SK-N-SH (cell line): ENCODE data around the gene KRTAP10-1. TPM values are rescaled to one million over a fixed set of nuclear protein-coding genes. Genes with fewer than 3 reads are reported as not detected.

Source experiments
- CTCF ChIA-PET: fragments of 300-600, 350-600 bp; formaldehyde crosslinking; extraction: SDS; loops from one replicate; lab custom pipeline; 2021; lab: Yijun Ruan, JAX
- POLR2A ChIA-PET: fragments of 350-600 bp; sonication (Branson Sonifier 250); formaldehyde crosslinking; extraction: SDS; loops from one replicate; lab custom pipeline; 2020; ENCODE audit warnings: antibody characterized with exemption, inconsistent platforms; lab: Yijun Ruan, JAX
- DNase-seq: peaks from one replicate; pipeline ENCODE4 v3.0.0; 2012
- H2AFZ ChIP-seq: fragments of 200-600 bp; sonication (generic); 2 replicates; pipeline ENCODE4 v1.8.1; 2016; ENCODE audit warnings: antibody characterized with exemption, mild to moderate bottlenecking, low read depth
- H3F3A ChIP-seq: fragments of 200-600 bp; sonication (generic); replicated peaks from 2 replicates; pipeline ENCODE3; 2016; ENCODE audit warnings: antibody characterized with exemption, mild to moderate bottlenecking; ENCODE audit not compliant: insufficient read depth
- H3K27ac ChIP-seq, 2 experiments: fragments of 200-500 bp in 1 of 2; fragments of 200-600 bp in 1 of 2; sonication (Bioruptor generic) in 1 of 2; sonication (generic), shearing (Covaris generic) in 1 of 2; 2 replicates each; pipeline versions ENCODE4 v1.5.1 to v1.6.1; 2014 to 2016; ENCODE audit warnings: low read depth in 2 of 2, inconsistent platforms in 1 of 2, low read length in 1 of 2, mild to moderate bottlenecking in 1 of 2, mixed read lengths in 1 of 2
- H3K27me3 ChIP-seq: fragments of 200-600 bp; sonication (generic), shearing (Covaris generic); 2 replicates; pipeline ENCODE4 v1.6.1; 2016; ENCODE audit warnings: mixed run types; ENCODE audit not compliant: insufficient read depth
- H3K36me3 ChIP-seq, 2 experiments: fragments of 200-500 bp in 1 of 2; fragments of 200-600 bp in 1 of 2; sonication (Bioruptor generic) in 1 of 2; sonication (generic) in 1 of 2; replicated peaks in 1 of 2; 2 replicates each; pipeline versions ENCODE3 to v1.5.1; 2014 to 2016; ENCODE audit warnings: low read length in 1 of 2, mild to moderate bottlenecking in 1 of 2; ENCODE audit not compliant: insufficient read depth in 2 of 2, control insufficient read depth in 1 of 2
- H3K4me1 ChIP-seq, 2 experiments: fragments of 200-500 bp in 1 of 2; fragments of 200-600 bp in 1 of 2; sonication (Bioruptor generic) in 1 of 2; sonication (generic), shearing (Covaris generic) in 1 of 2; 2 replicates each; pipeline versions ENCODE4 v1.5.1 to v1.6.1; 2014 to 2016; ENCODE audit warnings: low read depth in 1 of 2, low read length in 1 of 2, mixed run types in 1 of 2; ENCODE audit not compliant: insufficient read depth in 2 of 2, control insufficient read depth in 1 of 2
- H3K4me2 ChIP-seq: fragments of 200-600 bp; sonication (generic), shearing (Covaris generic); 2 replicates; pipeline ENCODE4 v1.6.1; 2017; ENCODE audit warnings: mixed run types
- H3K4me3 ChIP-seq, 2 experiments: fragments of 200-500 bp in 1 of 2; fragments of 200-600 bp in 1 of 2; sonication (Bioruptor generic) in 1 of 2; sonication (generic), shearing (Covaris generic) in 1 of 2; 2 replicates each; pipeline versions ENCODE4 v1.5.1 to v1.8.1; 2014 to 2016; ENCODE audit warnings: low read depth in 2 of 2, inconsistent platforms in 1 of 2, low read length in 1 of 2, mild to moderate bottlenecking in 1 of 2, mixed read lengths in 1 of 2, moderate library complexity in 1 of 2
- H3K79me2 ChIP-seq: fragments of 200-600 bp; sonication (generic); 2 replicates; pipeline ENCODE4 v1.8.1; 2017; ENCODE audit warnings: mild to moderate bottlenecking; ENCODE audit not compliant: insufficient read depth
- H3K9ac ChIP-seq: fragments of 200-600 bp; sonication (generic); 2 replicates; pipeline ENCODE4 v1.6.1; 2017; ENCODE audit warnings: mixed run types
- H3K9me2 ChIP-seq: fragments of 200-600 bp; sonication (generic); 2 replicates; pipeline ENCODE4 v1.6.1; 2017; ENCODE audit warnings: mixed run types
- H3K9me3 ChIP-seq: fragments of 200-600 bp; sonication (generic); 2 replicates; pipeline ENCODE4 v1.6.1; 2017; ENCODE audit warnings: mixed run types, mild to moderate bottlenecking, moderate library complexity
- H4K20me1 ChIP-seq: fragments of 200-600 bp; sonication (generic); 2 replicates; pipeline ENCODE4 v1.6.1; 2017; ENCODE audit warnings: mild to moderate bottlenecking, mixed run types; ENCODE audit not compliant: insufficient read depth
- CHD2 ChIP-seq: fragments of 150-350 bp; IDR thresholded peaks from 2 replicates; pipeline ENCODE4 v1.6.1; 2018; ENCODE audit warnings: low read length; ENCODE audit not compliant: partially characterized antibody
- CTCF ChIP-seq: fragments of 200-600 bp; sonication (generic); IDR thresholded peaks from 2 replicates; pipeline ENCODE4 v1.6.1; 2017; ENCODE audit warnings: antibody characterized with exemption, mild to moderate bottlenecking, moderate library complexity
- EP300 ChIP-seq, 2 experiments: IDR thresholded peaks; 2 replicates each; pipeline versions ENCODE4 v1.4.0 to v1.6.1; 2012; ENCODE audit warnings: borderline replicate concordance in 1 of 2, low read depth in 1 of 2, low read length in 1 of 2
- EZH2phosphoT487 ChIP-seq: fragments of 200-600 bp; sonication (generic); IDR thresholded peaks from 2 replicates; pipeline ENCODE4 v1.6.1; 2017; ENCODE audit warnings: low read depth, mixed run types, mild to moderate bottlenecking, antibody characterized with exemption, moderate library complexity, borderline replicate concordance
- FOSL2 ChIP-seq: IDR thresholded peaks from 2 replicates; pipeline ENCODE4 v1.4.0; 2012; ENCODE audit warnings: low read depth, mild to moderate bottlenecking, moderate library complexity, borderline replicate concordance
- GATA2 ChIP-seq: sonication (generic); formaldehyde crosslinking; IDR thresholded peaks from 2 replicates; pipeline ENCODE4 v1.5.0; 2020; ENCODE audit warnings: mild to moderate bottlenecking, missing genetic modification reagents
- JUND ChIP-seq: IDR thresholded peaks from 2 replicates; pipeline ENCODE4 v1.4.0; 2012
- MEF2A ChIP-seq: IDR thresholded peaks from 2 replicates; pipeline ENCODE4 v1.4.0; 2012; ENCODE audit warnings: low read depth, borderline replicate concordance
- MXI1 ChIP-seq: IDR thresholded peaks from 2 replicates; pipeline ENCODE4 v1.6.1; 2012; ENCODE audit warnings: mild to moderate bottlenecking, low read depth, low read length, improper control_type of control experiment
- PBX3 ChIP-seq: IDR thresholded peaks from 2 replicates; pipeline ENCODE4; 2012
- RAD21 ChIP-seq: IDR thresholded peaks from 2 replicates; pipeline ENCODE4 v1.6.1; 2012; ENCODE audit warnings: mild to moderate bottlenecking, low read length
- REST ChIP-seq: IDR thresholded peaks from 2 replicates; pipeline ENCODE4 v1.6.1; 2012; ENCODE audit warnings: mild to moderate bottlenecking, low read depth, low read length, moderate library complexity
- RFX5 ChIP-seq: IDR thresholded peaks from 2 replicates; pipeline ENCODE4 v1.6.1; 2012; ENCODE audit warnings: mild to moderate bottlenecking, improper control_type of control experiment, low read length
- SIN3A ChIP-seq: IDR thresholded peaks from 2 replicates; pipeline ENCODE4 v1.6.1; 2012; ENCODE audit warnings: low read depth, mild to moderate bottlenecking, low read length, moderate library complexity, borderline replicate concordance
- SMC3 ChIP-seq: IDR thresholded peaks from 2 replicates; pipeline ENCODE4 v1.6.1; 2012; ENCODE audit warnings: low read depth, low read length, improper control_type of control experiment
- TAF1 ChIP-seq: IDR thresholded peaks from 2 replicates; pipeline ENCODE4 v1.6.1; 2012; ENCODE audit warnings: low read depth, mild to moderate bottlenecking, low read length, moderate library complexity, borderline replicate concordance
- TCF12 ChIP-seq: IDR thresholded peaks from 2 replicates; pipeline ENCODE4 v1.4.0; 2012
- TEAD4 ChIP-seq: IDR thresholded peaks from 2 replicates; pipeline ENCODE4 v1.4.0; 2012; ENCODE audit warnings: mild to moderate bottlenecking, borderline replicate concordance; ENCODE audit not compliant: insufficient read depth
- USF1 ChIP-seq: IDR thresholded peaks from 2 replicates; pipeline ENCODE4 v1.4.0; 2012; ENCODE audit warnings: low read depth, borderline replicate concordance
- USF2 ChIP-seq: fragments of 150-350 bp; IDR thresholded peaks from 2 replicates; pipeline ENCODE4 v1.6.1; 2017; ENCODE audit warnings: antibody characterized with exemption, low read length, low read depth, borderline replicate concordance
- YY1 ChIP-seq: IDR thresholded peaks from 2 replicates; pipeline ENCODE4 v1.4.0; 2012; ENCODE audit warnings: low read depth, mild to moderate bottlenecking
- WGBS: methylation state at CpG from one replicate; pipeline ENCODE4 v1.1.6; 2017; ENCODE audit warnings: low lambda C conversion rate; 5-methylcytosine and 5-hydroxymethylcytosine counted together
- polyA plus RNA-seq, 3 experiments: library from polyadenylated mRNA; depleted of rRNA; stranded (reverse); fragments of >200 nt; gene quantifications; 2 replicates each; pipeline ENCODE4 v1.2.3, GENCODE V29; 2012
- TF ChIP-seq, protein P1 (sequence below): IDR thresholded peaks from 2 replicates; pipeline ENCODE4 v1.4.0; 2012; ENCODE audit warnings: low read depth

The KRTAP10-1 gene
- polyA plus RNA-seq, 1 of the 3 experiments (the other 2 are of a cell fraction): not detected

DNA sequence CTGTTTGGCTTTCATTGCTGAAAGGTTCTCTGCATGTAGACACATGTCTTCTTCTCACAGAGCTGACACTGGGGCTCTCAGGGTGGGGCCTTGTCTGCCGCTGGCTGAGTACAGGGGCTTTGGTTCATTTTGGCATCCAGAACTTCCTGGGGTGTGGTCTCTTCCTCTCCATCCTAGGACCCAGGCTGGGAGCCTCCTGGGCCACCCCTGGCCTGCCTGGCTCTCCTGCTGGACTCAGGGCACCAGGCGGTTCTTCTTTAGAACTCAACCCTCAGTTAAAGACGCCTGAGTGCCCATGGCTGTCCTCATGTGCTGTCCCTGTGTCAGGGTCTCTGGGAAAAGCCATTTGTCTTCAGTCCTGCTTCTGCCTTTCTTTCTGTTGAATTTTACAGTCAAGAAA, 45.9 kb upstream of the KRTAP10-1 start (continued):
- no peak for TF ChIP-seq REST
- no peak for TF ChIP-seq USF2
- no peak for TF ChIP-seq TAF1
- no peak for TF ChIP-seq TEAD4
- TF ChIP-seq GATA2 (CRISPR knock-in tag): no peak
- TF ChIP-seq RFX5: no peak
- no peak for TF ChIP-seq CHD2
- TF ChIP-seq USF1: no peak
- TF ChIP-seq TCF12: no peak
- no peak for TF ChIP-seq PBX3
- TF ChIP-seq, protein P1, sequence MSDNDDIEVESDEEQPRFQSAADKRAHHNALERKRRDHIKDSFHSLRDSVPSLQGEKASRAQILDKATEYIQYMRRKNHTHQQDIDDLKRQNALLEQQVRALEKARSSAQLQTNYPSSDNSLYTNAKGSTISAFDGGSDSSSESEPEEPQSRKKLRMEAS: no peak
- TF ChIP-seq RAD21: no peak

GRCh38 chr21:44583800-44584147, 43.8 kb upstream of the KRTAP10-1 start:
- Histone ChIP-seq H3K4me1 (peaks cover 0 to 10% of the 10 kb centered on the region in 2 experiments; a peak in 1 of 4 replicates), H3K27ac (no peak overlapping the region), H2AFZ (no peak overlapping the region), H3K79me2 (no peaks in the 10 kb centered on the region), H3K9me2 (no peaks in the 10 kb centered on the region), H3K9ac (no peak overlapping the region), H3K4me2 (no peak overlapping the region), H3K4me3 (no peak overlapping the region), H3K27me3 (no peaks in the 10 kb centered on the region; the same call in 1 of the 2 replicates), H3F3A (no peaks in the 10 kb centered on the region), H3K36me3 (no peaks in the 10 kb centered on the region), H4K20me1 (no peaks in the 10 kb centered on the region), H3K9me3 (no peaks in the 10 kb centered on the region)
- DNase-seq: no peak
- WGBS: 7% methylated on average over 6 of the region's 6 CpGs
- POLR2A ChIA-PET: no interaction called here
- CTCF ChIA-PET: interaction anchor here (2.5 kb wide), 1 partner anchor 210 kb away, joined by 8 read pairs; no protein-coding TSS in a partner anchor
- TF ChIP-seq MEF2A (no peak), FOSL2 (no peak), JUND (no peak), TEAD4 (no peak), SMC3 (no peak), EZH2phosphoT487 (no peak), RFX5 (no peak), MXI1 (no peak), EP300 (IDR thresholded peaks at IDR 0.05; ENCODE audit: borderline replicate concordance in 1 of 2, low read depth in 1 of 2, low read length in 1 of 2) (no peak), CTCF (no peak), YY1 (no peak), SIN3A (no peak)
